ENCODE measurements around the gene FER.
"Not testable (repeated sequence)": the region's sequence is repeated elsewhere in the genome, so short reads cannot be mapped to it uniquely, and the experiment has no call there.

The FER gene

GRCh38 chr5:109034306-109034705, 286.6 kb downstream of the FER start:
- Histone ChIP-seq H3K27ac (no peak overlapping the region), H3K4me3 (ENCODE audit: low read depth, low read length) (no peak overlapping the region), H3K27me3 (replicated peaks) (no peaks in the 10 kb centered on the region), H3K36me3 (replicated peaks) (no peaks in the 10 kb centered on the region)
- in situ Hi-C loops (cut with HindIII; ENCODE audit: low pct_ligation_motif_present, low sequenced_read_pairs), result no loop called here
- no peak for TF ChIP-seq CTCF (IDR thresholded peaks at IDR 0.05; ENCODE audit: low read depth, low read length, missing control alignments)
- no peak for DNase-seq

- H3K36me3 ChIP-seq (replicated peaks), result no peaks in the 10 kb centered on the region
- H3K4me3 ChIP-seq (ENCODE audit: low read depth, low read length), result no peak overlapping the region
- DNase-seq, result no peak
- no peak for TF ChIP-seq CTCF (IDR thresholded peaks at IDR 0.05; ENCODE audit: low read depth, low read length, missing control alignments)
- no peak overlapping the region for H3K27ac ChIP-seq
- H3K27me3 ChIP-seq (replicated peaks), result no peaks in the 10 kb centered on the region
- in situ Hi-C loops (cut with HindIII; ENCODE audit: low pct_ligation_motif_present, low sequenced_read_pairs), result no loop called here
Observed at GRCh38 chr5:109035436-109035835, 287.7 kb downstream of the FER start.

- in situ Hi-C loops (cut with HindIII; ENCODE audit: low pct_ligation_motif_present, low sequenced_read_pairs), result no loop called here
- no peak overlapping the region for H3K27ac ChIP-seq
- TF ChIP-seq CTCF (IDR thresholded peaks at IDR 0.05; ENCODE audit: low read depth, low read length, missing control alignments), result no peak
- H3K36me3 ChIP-seq (replicated peaks), result no peaks in the 10 kb centered on the region
- no peak overlapping the region for H3K4me3 ChIP-seq (ENCODE audit: low read depth, low read length)
- no peak for DNase-seq
- no peaks in the 10 kb centered on the region for H3K27me3 ChIP-seq (replicated peaks)
Observed at GRCh38 chr5:109038209-109038840, 290.6 kb downstream of the FER start.

GRCh38 chr5:109041317-109041716, 293.6 kb downstream of the FER start:
- Histone ChIP-seq H3K27me3 (replicated peaks) (no peaks in the 10 kb centered on the region), H3K27ac (no peak overlapping the region), H3K36me3 (replicated peaks) (no peaks in the 10 kb centered on the region), H3K4me3 (ENCODE audit: low read depth, low read length) (no peak overlapping the region)
- in situ Hi-C loops (cut with HindIII; ENCODE audit: low pct_ligation_motif_present, low sequenced_read_pairs), result no loop called here
- no peak for TF ChIP-seq CTCF (IDR thresholded peaks at IDR 0.05; ENCODE audit: low read depth, low read length, missing control alignments)
- no peak for DNase-seq

GRCh38 chr5:109045710-109046109, 298.0 kb downstream of the FER start:
- DNase-seq, result no peak
- in situ Hi-C loops (cut with HindIII; ENCODE audit: low pct_ligation_motif_present, low sequenced_read_pairs), result no loop called here
- Histone ChIP-seq H3K27me3 (replicated peaks) (no peaks in the 10 kb centered on the region), H3K36me3 (replicated peaks) (no peaks in the 10 kb centered on the region), H3K27ac (no peak overlapping the region), H3K4me3 (ENCODE audit: low read depth, low read length) (no peak overlapping the region)
- no peak for TF ChIP-seq CTCF (IDR thresholded peaks at IDR 0.05; ENCODE audit: low read depth, low read length, missing control alignments)

- Histone ChIP-seq H3K4me3 (ENCODE audit: low read depth, low read length) (no peak overlapping the region), H3K36me3 (replicated peaks) (no peaks in the 10 kb centered on the region), H3K27me3 (replicated peaks) (no peaks in the 10 kb centered on the region), H3K27ac (no peak overlapping the region)
- no peak for DNase-seq
- TF ChIP-seq CTCF (IDR thresholded peaks at IDR 0.05; ENCODE audit: low read depth, low read length, missing control alignments), result no peak
- in situ Hi-C loops (cut with HindIII; ENCODE audit: low pct_ligation_motif_present, low sequenced_read_pairs), result no loop called here
Observed at GRCh38 chr5:109049565-109049964, 301.9 kb downstream of the FER start.

- DNase-seq; H3K36me3 ChIP-seq (replicated peaks); in situ Hi-C loops (cut with HindIII; ENCODE audit: low pct_ligation_motif_present, low sequenced_read_pairs); H3K27me3 ChIP-seq (replicated peaks); H3K4me3 ChIP-seq (ENCODE audit: low read depth, low read length); H3K27ac ChIP-seq: not testable (repeated sequence)
Observed at GRCh38 chr5:109050321-109050720, 302.6 kb downstream of the FER start.

GRCh38 chr5:109052216-109052615, 304.5 kb downstream of the FER start:
- H3K27me3 ChIP-seq (replicated peaks); in situ Hi-C loops (cut with HindIII; ENCODE audit: low pct_ligation_motif_present, low sequenced_read_pairs): not testable (repeated sequence)

More at GRCh38 chr5:109052216-109052615, 304.5 kb downstream of the FER start:
- not testable (repeated sequence) for H3K36me3 ChIP-seq (replicated peaks); DNase-seq; H3K27ac ChIP-seq; H3K4me3 ChIP-seq (ENCODE audit: low read depth, low read length)

All from brain microvascular endothelial cell (primary cell).